OCI-LY3 (cell line): ENCODE data around the gene MIPOL1.

Source experiments
- H2AFZ ChIP-seq: fragments of 200-600, 300-600 bp; shearing (Covaris generic); 2 replicates; pipeline ENCODE4 v1.6.0; 2014; ENCODE audit warnings: antibody characterized with exemption, low read depth, low read length
- H3K27ac ChIP-seq: fragments of 200-600, 300-600 bp; sonication (generic); 2 replicates; pipeline ENCODE4 v1.5.1; 2014; ENCODE audit warnings: mild to moderate bottlenecking, low read length, moderate library complexity, mixed read lengths
- H3K27me3 ChIP-seq: fragments of 200-600, 300-600 bp; sonication (generic); 2 replicates; pipeline ENCODE4 v1.6.1; 2014; ENCODE audit warnings: low read depth, low read length, mixed read lengths
- H3K36me3 ChIP-seq: fragments of 200-600, 300-600 bp; sonication (generic); replicated peaks from 2 replicates; pipeline ENCODE3; 2014; ENCODE audit warnings: low read depth, low read length, mixed read lengths
- H3K4me1 ChIP-seq: fragments of 300-600, 200-600 bp; sonication (generic); 2 replicates; pipeline ENCODE4 v1.6.1; 2014; ENCODE audit warnings: low read length, mixed read lengths
- H3K4me2 ChIP-seq: fragments of 200-600, 300-600 bp; sonication (generic); 2 replicates; pipeline ENCODE4 v1.6.1; 2014; ENCODE audit warnings: low read length, mixed read lengths
- H3K4me3 ChIP-seq: fragments of 300-600, 200-600 bp; sonication (generic); 2 replicates; pipeline ENCODE4 v1.5.1; 2014; ENCODE audit warnings: antibody characterized with exemption, mild to moderate bottlenecking, low read length, moderate library complexity
- H3K79me2 ChIP-seq: fragments of 300-600, 200-600 bp; shearing (Covaris generic); 2 replicates; pipeline ENCODE4 v1.6.1; 2014; ENCODE audit warnings: mild to moderate bottlenecking, low read length, mixed read lengths
- H3K9ac ChIP-seq: fragments of 300-600, 200-600 bp; shearing (Covaris generic); 2 replicates; pipeline ENCODE4 v1.6.0; 2014; ENCODE audit warnings: mild to moderate bottlenecking, low read length, moderate library complexity
- H3K9me3 ChIP-seq: fragments of 200-600, 300-600 bp; shearing (Covaris generic); 2 replicates; pipeline ENCODE4 v1.6.1; 2014; ENCODE audit warnings: low read length, mixed read lengths; ENCODE audit not compliant: insufficient read depth
- H4K20me1 ChIP-seq: fragments of 200-600, 300-600 bp; sonication (generic); 2 replicates; pipeline ENCODE4 v1.6.1; 2016; ENCODE audit warnings: low read length, mixed read lengths; ENCODE audit not compliant: insufficient read depth
- CTCF ChIP-seq: fragments of 200-600, 300-600 bp; sonication (generic); IDR thresholded peaks from 2 replicates; pipeline ENCODE4 v1.5.1; 2014; ENCODE audit warnings: antibody characterized with exemption, low read length, low read depth
- EZH2phosphoT487 ChIP-seq: fragments of 200-600 bp; shearing (Covaris generic); IDR thresholded peaks from 2 replicates; pipeline ENCODE4 v1.6.1; 2018; ENCODE audit warnings: antibody characterized with exemption, mixed run types, low read depth

The MIPOL1 gene

DNA sequence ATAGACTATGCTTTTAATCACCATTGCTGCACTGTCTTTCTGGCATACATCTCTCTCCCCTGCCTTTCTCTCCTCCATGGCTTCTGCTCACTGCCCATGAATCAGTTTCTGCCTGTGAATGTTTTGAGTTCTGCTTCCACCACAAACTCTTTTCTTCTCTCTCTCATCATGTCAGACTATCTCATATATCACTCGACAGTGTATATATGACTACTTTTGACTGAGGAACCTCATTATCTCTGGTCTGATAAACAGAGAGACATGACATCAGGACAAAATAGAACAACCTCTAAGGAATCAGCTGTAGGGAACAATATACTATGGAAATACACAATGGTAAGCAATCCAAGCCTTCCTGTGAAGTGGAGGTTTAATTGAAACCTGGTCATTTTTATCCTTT, 219.4 kb downstream of the MIPOL1 start:
- no peak overlapping the region for H3K9ac ChIP-seq
- no peak overlapping the region for H3K27ac ChIP-seq

DNA sequence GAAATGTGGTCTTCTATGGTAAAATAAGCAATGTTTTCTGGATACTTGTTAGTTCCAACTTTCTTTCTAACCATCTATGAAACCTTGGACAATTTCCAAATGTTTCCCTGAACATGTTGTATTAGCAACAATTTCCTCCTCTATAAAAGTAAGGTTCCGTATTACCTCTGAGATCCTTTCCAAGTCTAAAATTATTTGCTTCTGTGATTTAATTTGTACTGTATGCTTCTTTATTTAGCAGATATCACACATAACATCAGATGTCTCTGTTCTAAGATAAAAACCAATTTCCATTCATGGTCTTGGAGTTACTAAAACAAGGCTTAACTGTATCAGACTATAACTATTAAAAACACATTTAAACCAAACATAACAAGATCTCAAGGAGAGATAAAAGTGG, 220.1 kb downstream of the MIPOL1 start:
- no peaks in the 10 kb centered on the region for H3K27me3 ChIP-seq
- H3K4me1 ChIP-seq, result no peaks in the 10 kb centered on the region
- no peaks in the 10 kb centered on the region for H3K36me3 ChIP-seq
- no peaks in the 10 kb centered on the region for H3K79me2 ChIP-seq
- no peak overlapping the region for H3K27ac ChIP-seq
- H2AFZ ChIP-seq, result no peak overlapping the region
- TF ChIP-seq EZH2phosphoT487 (no peak), CTCF (no peak)
- no peak overlapping the region for H3K4me2 ChIP-seq
- no peaks in the 10 kb centered on the region for H3K9me3 ChIP-seq
- H3K9ac ChIP-seq, result no peak overlapping the region
- H3K4me3 ChIP-seq, result no peak overlapping the region
- H4K20me1 ChIP-seq, result no peaks in the 10 kb centered on the region

More for the DNA sequence above, 219.4 kb downstream of the MIPOL1 start:
- TF ChIP-seq EZH2phosphoT487 (no peak), CTCF (no peak)
- Histone ChIP-seq H4K20me1 (no peaks in the 10 kb centered on the region), H3K9me3 (no peaks in the 10 kb centered on the region), H3K4me2 (no peak overlapping the region), H3K4me3 (no peak overlapping the region), H3K36me3 (no peaks in the 10 kb centered on the region), H3K27me3 (no peaks in the 10 kb centered on the region), H3K4me1 (no peaks in the 10 kb centered on the region), H2AFZ (no peak overlapping the region), H3K79me2 (no peaks in the 10 kb centered on the region)

- H3K9me3 ChIP-seq, result no peaks in the 10 kb centered on the region
- H3K4me1 ChIP-seq, result no peaks in the 10 kb centered on the region
- TF ChIP-seq EZH2phosphoT487 (no peak), CTCF (no peak)
- no peak overlapping the region for H3K9ac ChIP-seq
- H3K79me2 ChIP-seq, result no peaks in the 10 kb centered on the region
- H3K4me2 ChIP-seq, result no peak overlapping the region
- no peak overlapping the region for H3K4me3 ChIP-seq
- H4K20me1 ChIP-seq, result no peaks in the 10 kb centered on the region
- no peak overlapping the region for H2AFZ ChIP-seq
- no peak overlapping the region for H3K27ac ChIP-seq
- no peaks in the 10 kb centered on the region for H3K27me3 ChIP-seq
- no peaks in the 10 kb centered on the region for H3K36me3 ChIP-seq
Observed at GRCh38 chr14:37420622-37421021, 222.9 kb downstream of the MIPOL1 start.

DNA sequence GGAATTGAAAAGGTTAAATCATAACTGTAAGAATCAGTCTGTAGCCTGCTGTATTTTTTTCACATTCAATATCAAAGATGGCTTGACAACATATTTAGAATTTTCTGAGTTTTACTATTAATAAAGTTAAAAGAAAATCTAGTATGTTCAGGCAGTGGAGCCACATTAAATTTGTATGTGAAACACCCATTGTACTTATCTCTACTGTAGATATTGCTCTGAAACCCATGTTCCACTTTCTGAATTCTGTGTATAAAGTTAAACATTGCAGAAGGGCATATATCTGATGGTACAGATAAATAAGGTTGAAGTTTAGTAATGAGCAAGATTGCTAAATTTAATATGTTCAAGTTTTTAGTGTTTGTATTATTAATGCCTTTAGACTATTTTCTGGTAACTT, 224.6 kb downstream of the MIPOL1 start:
- no peaks in the 10 kb centered on the region for H3K36me3 ChIP-seq
- H3K27ac ChIP-seq, result no peak overlapping the region
- no peak overlapping the region for H3K4me2 ChIP-seq
- no peak overlapping the region for H2AFZ ChIP-seq
- H3K9ac ChIP-seq, result no peak overlapping the region
- no peaks in the 10 kb centered on the region for H4K20me1 ChIP-seq
- H3K4me1 ChIP-seq, result no peaks in the 10 kb centered on the region
- no peak overlapping the region for H3K4me3 ChIP-seq
- no peaks in the 10 kb centered on the region for H3K9me3 ChIP-seq
- no peaks in the 10 kb centered on the region for H3K27me3 ChIP-seq
- no peaks in the 10 kb centered on the region for H3K79me2 ChIP-seq
- TF ChIP-seq CTCF (no peak), EZH2phosphoT487 (no peak)
